Measurements from ENCODE around the gene SHD. TPM values are rescaled to one million over a fixed set of nuclear protein-coding genes. Genes with fewer than 3 reads are reported as not detected.
"Not testable (repeated sequence)": the region's sequence is repeated elsewhere in the genome, so short reads cannot be mapped to it uniquely, and the experiment has no call there.

SHD gene
- total RNA-seq, 1 experiment from 2014 or later, result 0.42 TPM

GRCh38 chr19:4313847-4314490, 34.9 kb downstream of the SHD start:
- no peak for DNase-seq (ENCODE audit: low read depth, low spot score)
- in situ Hi-C loops (cut with HindIII; ENCODE audit: low pct_unique_long_range_greater_than_20kb, low sequenced_read_pairs), result no loop called here

- DNase-seq (ENCODE audit: low read depth, low spot score), result no peak
- in situ Hi-C loops (cut with HindIII; ENCODE audit: low pct_unique_long_range_greater_than_20kb, low sequenced_read_pairs), result no loop called here
These were observed 37.9 kb downstream of the SHD start for GRCh38 chr19:4316956-4317355.

GRCh38 chr19:4318460-4318859, 39.4 kb downstream of the SHD start:
- in situ Hi-C loops (cut with HindIII; ENCODE audit: low pct_unique_long_range_greater_than_20kb, low sequenced_read_pairs), result no loop called here
- no peak for DNase-seq (ENCODE audit: low read depth, low spot score)

GRCh38 chr19:4319067-4319718, 40.1 kb downstream of the SHD start:
- in situ Hi-C loops (cut with HindIII; ENCODE audit: low pct_unique_long_range_greater_than_20kb, low sequenced_read_pairs), result no loop called here
- no peak for DNase-seq (ENCODE audit: low read depth, low spot score)

- no peak for DNase-seq (ENCODE audit: low read depth, low spot score)
- in situ Hi-C loops (cut with HindIII; ENCODE audit: low pct_unique_long_range_greater_than_20kb, low sequenced_read_pairs), result no loop called here
These were observed 41.4 kb downstream of the SHD start for GRCh38 chr19:4320419-4320818.

- in situ Hi-C loops (cut with HindIII; ENCODE audit: low pct_unique_long_range_greater_than_20kb, low sequenced_read_pairs), result no loop called here
- peak; percentile 11 for DNase-seq (ENCODE audit: low read depth, low spot score)
These were observed 44.0 kb downstream of the SHD start for GRCh38 chr19:4322942-4323665.

GRCh38 chr19:4323692-4324091, 44.6 kb downstream of the SHD start:
- no peak for DNase-seq (ENCODE audit: low read depth, low spot score)
- in situ Hi-C loops (cut with HindIII; ENCODE audit: low pct_unique_long_range_greater_than_20kb, low sequenced_read_pairs), result no loop called here

GRCh38 chr19:4324228-4324627, 45.2 kb downstream of the SHD start:
- DNase-seq (ENCODE audit: low read depth, low spot score), result no peak
- in situ Hi-C loops (cut with HindIII; ENCODE audit: low pct_unique_long_range_greater_than_20kb, low sequenced_read_pairs), result no loop called here

GRCh38 chr19:4326215-4326836, 47.3 kb downstream of the SHD start:
- in situ Hi-C loops (cut with HindIII; ENCODE audit: low pct_unique_long_range_greater_than_20kb, low sequenced_read_pairs), result no loop called here

GRCh38 chr19:4326837-4327251, 47.8 kb downstream of the SHD start:
- DNase-seq (ENCODE audit: low read depth, low spot score), result no peak
- in situ Hi-C loops (cut with HindIII; ENCODE audit: low pct_unique_long_range_greater_than_20kb, low sequenced_read_pairs), result no loop called here

More at GRCh38 chr19:4326215-4326836, 47.3 kb downstream of the SHD start:
- DNase-seq (ENCODE audit: low read depth, low spot score), result no peak

- in situ Hi-C loops (cut with HindIII; ENCODE audit: low pct_unique_long_range_greater_than_20kb, low sequenced_read_pairs), result no loop called here
- no peak for DNase-seq (ENCODE audit: low read depth, low spot score)
These were observed 48.3 kb downstream of the SHD start for GRCh38 chr19:4327252-4327876.

GRCh38 chr19:4327877-4328242, 48.8 kb downstream of the SHD start:
- no peak for DNase-seq (ENCODE audit: low read depth, low spot score)
- in situ Hi-C loops (cut with HindIII; ENCODE audit: low pct_unique_long_range_greater_than_20kb, low sequenced_read_pairs), result no loop called here

- in situ Hi-C loops (cut with HindIII; ENCODE audit: low pct_unique_long_range_greater_than_20kb, low sequenced_read_pairs), result no loop called here
- peak; percentile 7 for DNase-seq (ENCODE audit: low read depth, low spot score)
These were observed 49.4 kb downstream of the SHD start for GRCh38 chr19:4328243-4328990.

GRCh38 chr19:4328991-4329681, 50.1 kb downstream of the SHD start:
- DNase-seq (ENCODE audit: low read depth, low spot score); in situ Hi-C loops (cut with HindIII; ENCODE audit: low pct_unique_long_range_greater_than_20kb, low sequenced_read_pairs): not testable (repeated sequence)

- no peak for DNase-seq (ENCODE audit: low read depth, low spot score)
- in situ Hi-C loops (cut with HindIII; ENCODE audit: low pct_unique_long_range_greater_than_20kb, low sequenced_read_pairs), result no loop called here
These were observed 50.8 kb downstream of the SHD start for GRCh38 chr19:4329858-4330257.

GRCh38 chr19:4334929-4335570, 56.0 kb downstream of the SHD start:
- in situ Hi-C loops (cut with HindIII; ENCODE audit: low pct_unique_long_range_greater_than_20kb, low sequenced_read_pairs), result no loop called here
- DNase-seq (ENCODE audit: low read depth, low spot score), result no peak
